SH-SY5Y (cell line): Measurements from ENCODE around the gene PFDN5.

Source experiments
- GATA2 ChIP-seq: IDR thresholded peaks from 2 replicates; pipeline ENCODE4 v1.6.1; 2011; ENCODE audit warnings: mild to moderate bottlenecking, low read depth, low read length
- GATA3 ChIP-seq: IDR thresholded peaks from 2 replicates; pipeline ENCODE4 v1.6.1; 2011; ENCODE audit warnings: low read depth, mild to moderate bottlenecking, low read length, moderate library complexity

DNA sequence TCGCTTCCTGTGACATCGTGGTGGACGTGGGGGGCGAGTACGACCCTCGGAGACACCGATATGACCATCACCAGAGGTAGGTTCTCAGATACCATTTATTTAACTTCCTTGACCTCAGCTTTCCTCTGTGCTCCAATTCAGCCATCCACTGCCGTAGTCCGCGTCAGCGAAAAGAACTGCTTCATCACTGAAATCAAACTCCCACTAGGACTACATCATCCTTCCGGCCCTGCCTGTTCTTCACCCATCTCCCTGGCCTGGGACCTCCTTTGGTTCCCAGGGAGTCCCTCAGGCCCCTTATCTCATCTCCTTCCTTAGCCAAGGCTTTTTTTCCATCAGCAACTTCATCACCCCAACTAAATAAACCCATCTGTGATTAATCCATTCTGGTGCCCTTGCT is 4.8 kb downstream of the PFDN5 start:
- TF ChIP-seq GATA2 (no peak), GATA3 (no peak)
